WTC11 (cell line): ENCODE results near the gene ZNF217.

ENCODE experiments used
- CREB1 ChIP-seq: sonication (generic); formaldehyde crosslinking; IDR thresholded peaks from 2 replicates; pipeline ENCODE4 v1.8.0; 2023; ENCODE audit warnings: mild to moderate bottlenecking, missing genetic modification reagents
- CREM ChIP-seq: sonication (generic); formaldehyde crosslinking; IDR thresholded peaks from 2 replicates; pipeline ENCODE4 v1.8.1; 2022; ENCODE audit warnings: mild to moderate bottlenecking, missing genetic modification reagents, moderate library complexity
- FOXK1 ChIP-seq: sonication (generic); formaldehyde crosslinking; IDR thresholded peaks from 2 replicates; pipeline ENCODE4 v1.8.0; 2022; ENCODE audit warnings: mild to moderate bottlenecking, moderate library complexity, missing genetic modification reagents
- HMGA2 ChIP-seq: fragments of 250-450 bp; sonication (Bioruptor Pico); IDR thresholded peaks from 2 replicates; pipeline ENCODE4 v1.4.0; 2021; ENCODE audit warnings: mild to moderate bottlenecking, moderate library complexity
- NR1H2 ChIP-seq: sonication (generic); formaldehyde crosslinking; IDR thresholded peaks from 2 replicates; pipeline ENCODE4 v1.9.0; 2021; ENCODE audit warnings: mild to moderate bottlenecking, moderate library complexity, missing genetic modification reagents
- RORB ChIP-seq: fragments of 250-450 bp; sonication (Bioruptor Pico); IDR thresholded peaks from 2 replicates; pipeline ENCODE4 v1.9.0; 2021; ENCODE audit warnings: mild to moderate bottlenecking
- SP1 ChIP-seq: sonication (generic); formaldehyde crosslinking; conservative IDR thresholded peaks from 2 replicates; pipeline ENCODE4 v1.8.1; 2022; ENCODE audit warnings: missing genetic modification reagents
- TCF7 ChIP-seq: sonication (generic); formaldehyde crosslinking; IDR thresholded peaks from 2 replicates; pipeline ENCODE4 v1.8.0; 2022; ENCODE audit warnings: mild to moderate bottlenecking, low read depth, missing genetic modification reagents, moderate library complexity
- TF ChIP-seq, protein P1 (sequence below): fragments of 200-600 bp; IDR thresholded peaks from 2 replicates; pipeline ENCODE4 v1.8.0; 2022; ENCODE audit warnings: antibody characterized with exemption
- TF ChIP-seq, protein P2 (sequence below): sonication (generic); formaldehyde crosslinking; IDR thresholded peaks from 2 replicates; pipeline ENCODE4 v1.8.0; 2022; ENCODE audit warnings: mild to moderate bottlenecking, missing genetic modification reagents
- TF ChIP-seq, protein P3 (sequence below): sonication (generic); formaldehyde crosslinking; IDR thresholded peaks from 2 replicates; pipeline ENCODE4 v1.8.0; 2022; ENCODE audit warnings: mild to moderate bottlenecking, missing genetic modification reagents
- TF ChIP-seq, protein P4 (sequence below): sonication (generic); formaldehyde crosslinking; conservative IDR thresholded peaks from 2 replicates; pipeline ENCODE4 v1.8.1; 2022; ENCODE audit warnings: mild to moderate bottlenecking, missing genetic modification reagents

DNA sequence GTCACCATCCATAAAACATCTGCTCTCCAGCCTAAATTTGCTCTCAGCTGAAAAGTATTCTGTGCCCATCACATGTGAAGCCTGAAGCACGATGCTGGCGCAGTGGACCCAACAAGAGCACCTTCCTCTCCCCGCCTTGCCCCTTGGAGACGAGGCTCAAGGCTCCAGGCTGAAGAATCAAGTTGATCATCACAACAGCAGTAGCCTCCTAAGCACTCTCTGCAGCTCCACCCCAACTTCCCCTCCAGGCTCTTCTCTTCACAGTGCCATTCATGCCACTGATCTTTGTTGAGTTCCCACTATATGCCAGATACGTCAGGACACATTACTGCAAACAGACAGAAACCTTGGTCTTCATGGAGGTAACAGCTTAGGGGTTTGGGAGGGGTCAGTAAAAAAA lies 41.6 kb upstream of the ZNF217 start:
- no peak for TF ChIP-seq TCF7 (CRISPR knock-in tag)
- TF ChIP-seq NR1H2 (CRISPR knock-in tag) = no peak
- no peak for TF ChIP-seq HMGA2 (CRISPR knock-in tag)
- TF ChIP-seq, protein P1, sequence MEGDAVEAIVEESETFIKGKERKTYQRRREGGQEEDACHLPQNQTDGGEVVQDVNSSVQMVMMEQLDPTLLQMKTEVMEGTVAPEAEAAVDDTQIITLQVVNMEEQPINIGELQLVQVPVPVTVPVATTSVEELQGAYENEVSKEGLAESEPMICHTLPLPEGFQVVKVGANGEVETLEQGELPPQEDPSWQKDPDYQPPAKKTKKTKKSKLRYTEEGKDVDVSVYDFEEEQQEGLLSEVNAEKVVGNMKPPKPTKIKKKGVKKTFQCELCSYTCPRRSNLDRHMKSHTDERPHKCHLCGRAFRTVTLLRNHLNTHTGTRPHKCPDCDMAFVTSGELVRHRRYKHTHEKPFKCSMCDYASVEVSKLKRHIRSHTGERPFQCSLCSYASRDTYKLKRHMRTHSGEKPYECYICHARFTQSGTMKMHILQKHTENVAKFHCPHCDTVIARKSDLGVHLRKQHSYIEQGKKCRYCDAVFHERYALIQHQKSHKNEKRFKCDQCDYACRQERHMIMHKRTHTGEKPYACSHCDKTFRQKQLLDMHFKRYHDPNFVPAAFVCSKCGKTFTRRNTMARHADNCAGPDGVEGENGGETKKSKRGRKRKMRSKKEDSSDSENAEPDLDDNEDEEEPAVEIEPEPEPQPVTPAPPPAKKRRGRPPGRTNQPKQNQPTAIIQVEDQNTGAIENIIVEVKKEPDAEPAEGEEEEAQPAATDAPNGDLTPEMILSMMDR = no peak
- TF ChIP-seq, protein P2, sequence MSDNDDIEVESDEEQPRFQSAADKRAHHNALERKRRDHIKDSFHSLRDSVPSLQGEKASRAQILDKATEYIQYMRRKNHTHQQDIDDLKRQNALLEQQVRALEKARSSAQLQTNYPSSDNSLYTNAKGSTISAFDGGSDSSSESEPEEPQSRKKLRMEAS (CRISPR knock-in tag) = no peak
- TF ChIP-seq, protein P3, sequence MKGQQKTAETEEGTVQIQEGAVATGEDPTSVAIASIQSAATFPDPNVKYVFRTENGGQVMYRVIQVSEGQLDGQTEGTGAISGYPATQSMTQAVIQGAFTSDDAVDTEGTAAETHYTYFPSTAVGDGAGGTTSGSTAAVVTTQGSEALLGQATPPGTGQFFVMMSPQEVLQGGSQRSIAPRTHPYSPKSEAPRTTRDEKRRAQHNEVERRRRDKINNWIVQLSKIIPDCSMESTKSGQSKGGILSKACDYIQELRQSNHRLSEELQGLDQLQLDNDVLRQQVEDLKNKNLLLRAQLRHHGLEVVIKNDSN (CRISPR knock-in tag) = no peak
- TF ChIP-seq SP1 (CRISPR knock-in tag) = no peak
- TF ChIP-seq, protein P4, sequence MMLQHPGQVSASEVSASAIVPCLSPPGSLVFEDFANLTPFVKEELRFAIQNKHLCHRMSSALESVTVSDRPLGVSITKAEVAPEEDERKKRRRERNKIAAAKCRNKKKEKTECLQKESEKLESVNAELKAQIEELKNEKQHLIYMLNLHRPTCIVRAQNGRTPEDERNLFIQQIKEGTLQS (CRISPR knock-in tag) = no peak
- no peak for TF ChIP-seq CREM (CRISPR knock-in tag)
- TF ChIP-seq FOXK1 (CRISPR knock-in tag) = no peak
- TF ChIP-seq RORB (CRISPR knock-in tag) = no peak
- TF ChIP-seq CREB1 (CRISPR knock-in tag) = no peak
